Ramos (cell line): ENCODE measurements around the gene EXOSC2.

Source experiments
- in situ Hi-C: fragments of 300-500 bp; cut with MboI; formaldehyde crosslinking; loops from one replicate; pipeline ENCODE4 v1.14.3; 2022; ENCODE audit warnings: low sequenced_read_pairs; ENCODE audit not compliant: unreplicated experiment

The EXOSC2 gene

GRCh38 chr9:130720762-130721161, 27.2 kb downstream of the EXOSC2 start:
- in situ Hi-C loops: no loop called here

- in situ Hi-C loops: no loop called here
These were observed 35.1 kb downstream of the EXOSC2 start for GRCh38 chr9:130728721-130729120.

- in situ Hi-C loops: no loop called here
These were observed 35.6 kb downstream of the EXOSC2 start for GRCh38 chr9:130729145-130729544.

GRCh38 chr9:130731355-130731754, 37.8 kb downstream of the EXOSC2 start:
- in situ Hi-C loops: no loop called here

GRCh38 chr9:130732136-130732535, 38.6 kb downstream of the EXOSC2 start:
- in situ Hi-C loops: no loop called here

- in situ Hi-C loops: no loop called here
These were observed 39.2 kb downstream of the EXOSC2 start for GRCh38 chr9:130732793-130733221.

GRCh38 chr9:130735566-130735965, 42.0 kb downstream of the EXOSC2 start:
- in situ Hi-C loops: no loop called here

- in situ Hi-C loops: no loop called here
These were observed 43.3 kb downstream of the EXOSC2 start for GRCh38 chr9:130736834-130737233.

GRCh38 chr9:130738281-130738680, 44.7 kb downstream of the EXOSC2 start:
- in situ Hi-C loops: no loop called here

GRCh38 chr9:130739081-130739480, 45.5 kb downstream of the EXOSC2 start:
- in situ Hi-C loops: no loop called here

GRCh38 chr9:130740218-130741023, 46.8 kb downstream of the EXOSC2 start:
- in situ Hi-C loops: no loop called here

GRCh38 chr9:130741024-130741305, 47.4 kb downstream of the EXOSC2 start:
- in situ Hi-C loops: no loop called here

- in situ Hi-C loops: no loop called here
These were observed 48.4 kb downstream of the EXOSC2 start for GRCh38 chr9:130741831-130742449.

GRCh38 chr9:130743656-130744055, 50.1 kb downstream of the EXOSC2 start:
- in situ Hi-C loops: no loop called here

GRCh38 chr9:130745210-130745800, 51.7 kb downstream of the EXOSC2 start:
- in situ Hi-C loops: no loop called here

GRCh38 chr9:130745829-130746228, 52.2 kb downstream of the EXOSC2 start:
- in situ Hi-C loops: no loop called here

- in situ Hi-C loops: no loop called here
These were observed 53.0 kb downstream of the EXOSC2 start for GRCh38 chr9:130746434-130747212.

- in situ Hi-C loops: no loop called here
These were observed 58.2 kb downstream of the EXOSC2 start for GRCh38 chr9:130751631-130752355.
